ENCODE measurements around the gene LITAFD.

The LITAFD gene

GRCh38 chr16:8934601-8935000 lies 52.5 kb downstream of the LITAFD start:
- TF ChIP-seq FOXP2 (optimal IDR thresholded peaks at IDR 0.05; ENCODE audit: control extremely low read depth, extremely low read length, insufficient read depth) (no peak), EZH2 (IDR thresholded peaks at IDR 0.05) (no peak), POLR2AphosphoS5 (IDR thresholded peaks at IDR 0.05; ENCODE audit: borderline replicate concordance, low read depth, low read length) (no peak)
- Histone ChIP-seq H3K9me3 (ENCODE audit: low read depth, low read length) (no peaks in the 10 kb centered on the region), H3K27ac (no peak overlapping the region), H3K9ac (ENCODE audit: insufficient read length) (no peak overlapping the region), H3K36me3 (ENCODE audit: insufficient read depth, low read length) (peaks cover 7% of the 10 kb centered on the region), H3K4me3 (no peak overlapping the region)
- DNase-seq (ENCODE audit: low read depth, low spot score): no peak
